Gastroesophageal sphincter (tissue), 4 donors: Measurements from ENCODE around the gene CFAP298. TPM values are rescaled to one million over a fixed set of nuclear protein-coding genes. Genes with fewer than 3 reads are reported as not detected.
"Not testable (repeated sequence)": the region's sequence is repeated elsewhere in the genome, so short reads cannot be mapped to it uniquely, and the experiment has no call there.

ENCODE experiments used
- ATAC-seq: fragments of 150-250 bp; one replicate; pipeline ENCODE4 v1.9.1; 2016; ENCODE audit warnings: mild to moderate bottlenecking, moderate library complexity
- H3K27ac ChIP-seq, 4 donors: fragments of 200-600 bp; sonication (generic) in 3 of 4; 1 replicate in 3 of 4; 2 replicates in 1 of 4; pipeline ENCODE4 v1.5.1; 2016 to 2019
- H3K27me3 ChIP-seq: fragments of 200-600 bp; sonication (generic); one replicate; pipeline ENCODE4 v1.5.1; 2019
- H3K36me3 ChIP-seq, 2 donors: fragments of 200-600 bp; sonication (generic); one replicate each; pipeline ENCODE4 v1.5.1; 2019; ENCODE audit warnings: control low read depth in 1 of 2
- H3K4me1 ChIP-seq, 3 donors: fragments of 200-600 bp; sonication (generic); 1 replicate in 2 of 3; 2 replicates in 1 of 3; pipeline ENCODE4 v1.5.1; 2016 to 2019; ENCODE audit warnings: control low read depth in 2 of 3
- H3K4me3 ChIP-seq, 2 donors: fragments of 200-600 bp; sonication (generic); one replicate each; pipeline ENCODE4 v1.5.1; 2019; ENCODE audit warnings: mild to moderate bottlenecking in 1 of 2, moderate library complexity in 1 of 2
- H3K9me3 ChIP-seq, 3 donors: fragments of 200-600 bp; sonication (generic); one replicate each; pipeline ENCODE4 v1.5.1; 2017 to 2019; ENCODE audit warnings: control low read depth in 2 of 3
- EP300 ChIP-seq: sonication (generic); formaldehyde crosslinking; IDR thresholded peaks from one replicate; pipeline ENCODE4 v1.6.1; 2017; ENCODE audit warnings: antibody characterized with exemption, mild to moderate bottlenecking
- POLR2A ChIP-seq, 2 donors: fragments of 450-650 bp; IDR thresholded peaks; one replicate each; pipeline ENCODE4 v1.6.1; 2017; ENCODE audit warnings: antibody characterized with exemption in 2 of 2, mild to moderate bottlenecking in 2 of 2, moderate library complexity in 1 of 2
- POLR2AphosphoS5 ChIP-seq: sonication (generic); formaldehyde crosslinking; IDR thresholded peaks from one replicate; pipeline ENCODE4 v1.6.1; 2017; ENCODE audit warnings: antibody characterized with exemption
- WGBS, 2 donors: methylation state at CpG; one replicate each; pipeline ENCODE4 v1.1.5; 2018; ENCODE audit warnings: low coverage in 1 of 2; 5-methylcytosine and 5-hydroxymethylcytosine counted together
- total RNA-seq, 4 donors: library from RNA; depleted of rRNA; stranded (reverse); fragments of >200 nt; gene quantifications; one replicate each; pipeline ENCODE4 v1.1.0, GENCODE V29; 2016
- TF ChIP-seq, protein P1 (sequence below), 4 experiments: fragments of 200-600 bp in 2 of 4; fragments of 450-650 bp in 2 of 4; sonication (generic) in 1 of 4; IDR thresholded peaks; one replicate each; pipeline ENCODE4 v1.5.1; 2017 to 2019; ENCODE audit warnings: antibody characterized with exemption in 4 of 4, mild to moderate bottlenecking in 2 of 4, moderate library complexity in 2 of 4

CFAP298 gene, protein sequence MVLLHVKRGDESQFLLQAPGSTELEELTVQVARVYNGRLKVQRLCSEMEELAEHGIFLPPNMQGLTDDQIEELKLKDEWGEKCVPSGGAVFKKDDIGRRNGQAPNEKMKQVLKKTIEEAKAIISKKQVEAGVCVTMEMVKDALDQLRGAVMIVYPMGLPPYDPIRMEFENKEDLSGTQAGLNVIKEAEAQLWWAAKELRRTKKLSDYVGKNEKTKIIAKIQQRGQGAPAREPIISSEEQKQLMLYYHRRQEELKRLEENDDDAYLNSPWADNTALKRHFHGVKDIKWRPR
- total RNA-seq = 10 to 100 TPM; 28.2 to 55.7 (median 32.0) TPM

DNA sequence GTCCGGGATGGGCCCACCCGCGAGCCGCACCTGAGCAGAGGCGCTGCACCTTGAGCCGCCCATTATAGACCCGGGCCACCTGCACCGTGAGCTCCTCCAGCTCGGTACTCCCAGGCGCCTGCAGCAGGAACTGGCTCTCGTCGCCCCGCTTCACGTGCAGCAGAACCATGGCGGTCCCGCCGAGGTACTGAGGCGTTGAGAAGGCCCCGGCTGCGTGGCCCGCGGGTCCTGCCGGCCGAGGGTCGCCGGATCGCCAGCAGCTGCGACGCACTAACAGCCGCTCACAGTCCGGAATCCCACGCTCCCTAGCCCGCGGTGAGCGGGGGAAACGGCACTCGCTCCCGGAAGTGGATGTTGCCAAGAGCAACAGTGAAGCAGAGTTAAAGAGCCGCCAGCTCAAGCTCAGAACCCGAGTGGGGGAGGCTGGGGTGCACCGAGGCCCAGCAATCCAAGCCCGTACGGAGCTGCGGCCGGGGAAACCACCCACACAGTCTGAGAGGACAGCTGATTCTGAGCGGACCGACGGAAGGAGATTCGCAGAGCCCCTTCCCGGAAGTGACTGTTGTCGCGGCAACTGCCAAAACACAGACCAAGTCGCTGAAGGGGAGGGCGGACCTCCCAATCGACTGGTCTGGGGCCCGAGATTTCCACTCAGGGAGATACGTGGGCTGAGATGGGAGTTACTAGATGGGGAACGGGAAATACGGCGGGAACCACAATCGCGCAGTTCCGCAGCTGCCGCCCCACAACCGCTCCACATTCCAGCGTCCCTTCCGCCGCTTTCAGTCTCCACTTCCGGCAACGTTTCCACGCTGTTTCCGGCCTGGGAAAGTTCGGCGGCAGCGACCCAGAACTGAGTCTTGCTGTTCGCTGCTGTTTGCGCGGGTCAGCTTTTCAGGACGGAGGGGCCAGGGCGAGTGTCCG lies at the start of gene CFAP298:
Gene CFAP298 (minus strand): TSS at position 303 of the 924 bp plus-strand sequence. CDS start 134 bp downstream, at position 169.
- H3K9me3 ChIP-seq = no peaks in the 10 kb centered on the region
- WGBS, 2 donors = 0% methylated on average over 5 to 9 of the region's 81 CpGs

DNA sequence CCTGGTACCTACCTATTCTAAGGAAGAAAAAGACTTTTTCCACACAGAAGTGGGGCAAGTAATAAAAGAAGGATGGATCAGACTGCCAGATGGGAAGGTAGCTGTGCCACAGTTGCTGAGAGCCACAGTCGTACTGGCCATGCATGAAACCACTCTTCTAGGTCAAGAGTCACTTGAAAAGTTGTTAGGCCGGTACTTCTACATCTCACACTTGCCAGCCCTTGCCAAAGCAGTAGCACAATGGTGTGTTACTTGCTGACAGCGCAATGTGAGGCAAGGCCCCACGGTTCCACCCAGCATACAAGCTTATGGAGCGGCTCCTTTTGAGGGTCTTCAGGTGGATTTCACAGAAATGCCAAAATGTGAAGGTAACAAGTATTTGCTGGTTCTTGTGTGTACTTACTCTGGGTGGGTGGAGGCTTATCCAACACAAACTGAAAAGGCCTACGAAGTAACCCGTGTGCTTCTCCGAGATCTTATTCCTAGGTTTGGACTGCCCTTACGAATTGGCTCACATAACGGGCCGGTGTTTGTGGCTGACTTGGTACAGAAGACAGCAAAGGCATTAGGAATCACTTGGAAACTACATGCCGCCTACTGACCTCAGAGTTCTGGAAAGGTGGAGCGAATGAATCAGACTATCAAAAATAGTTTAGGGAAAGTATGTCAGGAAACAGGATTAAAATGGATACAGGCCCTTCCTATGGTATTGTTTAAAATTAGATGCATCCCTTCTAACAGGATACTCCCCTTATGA lies 49.0 kb upstream of the CFAP298 start:
- peaks cover 0 to 16% (median 0%) of the 10 kb centered on the region in 3 donors for H3K4me1 ChIP-seq
- H3K27me3 ChIP-seq, H3K4me3 ChIP-seq, ATAC-seq: not testable (repeated sequence)
- peaks cover 7 to 92% of the 10 kb centered on the region in 2 donors for H3K36me3 ChIP-seq
- peak overlapping the region in 1 of 4 donors; percentile 31 for H3K27ac ChIP-seq
- H3K9me3 ChIP-seq = peaks cover 0 to 17% (median 0%) of the 10 kb centered on the region in 3 donors
- WGBS, 2 donors = 77 to 85% methylated on average over 5 to 10 of the region's 13 CpGs

More for the DNA sequence above, at the start of gene CFAP298:
- peak; percentile 95 for ATAC-seq
- peaks cover 0 to 25% (median 5%) of the 10 kb centered on the region in 3 donors for H3K4me1 ChIP-seq
- H3K27ac ChIP-seq = peak within 1 kb of the TSS; percentile 74 to 92 (median 90)
- TF ChIP-seq POLR2AphosphoS5 = peak; percentile 27
- TF ChIP-seq POLR2A (IDR thresholded peaks at IDR 0.05) = peak; percentile 9 to 22
- TF ChIP-seq, protein P1, sequence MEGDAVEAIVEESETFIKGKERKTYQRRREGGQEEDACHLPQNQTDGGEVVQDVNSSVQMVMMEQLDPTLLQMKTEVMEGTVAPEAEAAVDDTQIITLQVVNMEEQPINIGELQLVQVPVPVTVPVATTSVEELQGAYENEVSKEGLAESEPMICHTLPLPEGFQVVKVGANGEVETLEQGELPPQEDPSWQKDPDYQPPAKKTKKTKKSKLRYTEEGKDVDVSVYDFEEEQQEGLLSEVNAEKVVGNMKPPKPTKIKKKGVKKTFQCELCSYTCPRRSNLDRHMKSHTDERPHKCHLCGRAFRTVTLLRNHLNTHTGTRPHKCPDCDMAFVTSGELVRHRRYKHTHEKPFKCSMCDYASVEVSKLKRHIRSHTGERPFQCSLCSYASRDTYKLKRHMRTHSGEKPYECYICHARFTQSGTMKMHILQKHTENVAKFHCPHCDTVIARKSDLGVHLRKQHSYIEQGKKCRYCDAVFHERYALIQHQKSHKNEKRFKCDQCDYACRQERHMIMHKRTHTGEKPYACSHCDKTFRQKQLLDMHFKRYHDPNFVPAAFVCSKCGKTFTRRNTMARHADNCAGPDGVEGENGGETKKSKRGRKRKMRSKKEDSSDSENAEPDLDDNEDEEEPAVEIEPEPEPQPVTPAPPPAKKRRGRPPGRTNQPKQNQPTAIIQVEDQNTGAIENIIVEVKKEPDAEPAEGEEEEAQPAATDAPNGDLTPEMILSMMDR (IDR thresholded peaks at IDR 0.05) = no peak
- peaks cover 0 to 26% of the 10 kb centered on the region in 2 donors for H3K36me3 ChIP-seq
- peak within 1 kb of the TSS; percentile 73 to 77 for H3K4me3 ChIP-seq
- H3K27me3 ChIP-seq = peaks cover 4% of the 10 kb centered on the region

DNA sequence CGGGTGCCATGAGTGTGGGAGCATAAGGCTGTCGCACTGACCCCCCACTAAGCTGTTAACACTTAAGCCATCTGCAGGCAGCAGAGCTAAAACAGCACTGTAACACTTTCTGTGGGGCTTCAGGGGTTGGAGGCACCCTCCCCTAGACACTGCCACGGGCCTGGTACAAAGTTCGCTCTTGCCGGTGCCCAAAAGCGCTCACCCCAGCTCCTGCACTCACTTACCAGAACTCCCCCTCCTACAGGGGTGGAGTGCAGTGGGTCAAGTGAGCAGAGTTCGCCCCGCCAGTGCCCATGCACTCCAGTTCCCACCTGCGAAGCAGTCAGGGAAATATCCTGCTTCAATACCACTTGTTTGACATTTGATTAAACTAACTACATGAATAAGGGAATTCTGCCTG lies 46.3 kb upstream of the CFAP298 start:
- H3K27ac ChIP-seq = no peak overlapping the region
- peaks cover 0 to 16% (median 0%) of the 10 kb centered on the region in 3 donors for H3K4me1 ChIP-seq
- no peaks in the 10 kb centered on the region for H3K27me3 ChIP-seq
- H3K4me3 ChIP-seq = no peak overlapping the region
- peaks cover 2 to 82% of the 10 kb centered on the region in 2 donors for H3K36me3 ChIP-seq
- no peak for TF ChIP-seq POLR2AphosphoS5
- TF ChIP-seq EP300 = no peak
- TF ChIP-seq, protein P1 (IDR thresholded peaks at IDR 0.05) = no peak
- no peak for TF ChIP-seq POLR2A (IDR thresholded peaks at IDR 0.05)
- WGBS, 2 donors = 100% methylated on average over 2 to 5 of the region's 9 CpGs
- no peak for ATAC-seq
- H3K9me3 ChIP-seq = peaks cover 0 to 2% (median 0%) of the 10 kb centered on the region in 3 donors

DNA sequence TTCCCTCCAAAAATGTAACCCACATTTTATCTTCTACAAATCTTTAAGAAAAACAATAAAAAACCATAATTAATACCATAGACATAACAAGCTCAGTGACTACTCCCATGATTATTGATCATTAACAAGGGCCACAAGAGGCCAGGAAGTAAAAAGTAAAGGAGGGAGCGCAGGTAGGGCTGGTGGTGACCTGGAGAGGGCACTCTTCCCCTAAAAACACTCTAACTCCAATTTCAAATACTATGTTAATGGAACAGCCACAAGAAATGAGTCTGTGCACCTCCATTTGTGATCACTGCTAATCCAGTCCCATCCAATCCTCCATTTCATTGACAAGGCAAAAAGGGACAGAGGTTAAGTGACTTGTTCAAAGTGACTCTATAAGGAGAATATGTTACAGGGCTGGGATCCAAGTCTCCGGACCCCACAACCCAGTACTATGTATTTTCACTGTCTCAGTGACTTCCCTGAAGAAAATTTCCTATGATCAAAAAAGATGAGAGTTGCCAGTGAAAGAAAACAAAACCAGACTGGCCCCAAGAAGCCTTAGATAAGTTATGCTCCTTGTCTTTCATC lies 41.2 kb upstream of the CFAP298 start:
- H3K27me3 ChIP-seq = no peaks in the 10 kb centered on the region
- H3K4me1 ChIP-seq = no peaks in the 10 kb centered on the region
- peaks cover 2 to 74% of the 10 kb centered on the region in 2 donors for H3K36me3 ChIP-seq
- no peaks in the 10 kb centered on the region for H3K9me3 ChIP-seq
- 92 to 97% methylated on average over 1 to 2 of the region's 2 CpGs for WGBS, 2 donors
- no peak overlapping the region for H3K27ac ChIP-seq
- no peak for ATAC-seq
- TF ChIP-seq POLR2A (IDR thresholded peaks at IDR 0.05) (no peak), POLR2AphosphoS5 (no peak), EP300 (no peak)
- TF ChIP-seq, protein P1 (IDR thresholded peaks at IDR 0.05) = peak in 2 of 4 experiments; percentile 15 to 39
- H3K4me3 ChIP-seq = no peak overlapping the region
